Heart right ventricle (tissue), 16 donors: ENCODE results near the gene NOLC1. TPM values are rescaled to one million over a fixed set of nuclear protein-coding genes. Genes with fewer than 3 reads are reported as not detected.
"Not testable (repeated sequence)": the region's sequence is repeated elsewhere in the genome, so short reads cannot be mapped to it uniquely, and the experiment has no call there.

Experiments used
- ATAC-seq, 8 donors: fragments of 200-7000 bp; cut with Tn5 transposase; one replicate each; pipeline ENCODE4 v1.9.1; 2020; ENCODE audit warnings: mild to moderate bottlenecking in 8 of 8, moderate library complexity in 8 of 8, moderate number of reproducible peaks in 1 of 8
- DNase-seq, 2 donors: peaks; one replicate each; pipeline ENCODE4 v3.0.0-alpha.2; 2020
- H3K27ac ChIP-seq, 10 donors: fragments of 200-600 bp; sonication (generic) in 2 of 10; one replicate each; pipeline versions ENCODE4 v1.5.0 to v1.8.0; 2020 to 2022; ENCODE audit warnings: mild to moderate bottlenecking in 3 of 10
- H3K27me3 ChIP-seq, 7 donors: fragments of 200-600 bp; one replicate each; pipeline ENCODE4 v1.8.0; 2021 to 2022; ENCODE audit warnings: mild to moderate bottlenecking in 2 of 7
- H3K36me3 ChIP-seq, 9 donors: fragments of 200-600 bp; sonication (generic) in 1 of 9; one replicate each; pipeline versions ENCODE4 v1.5.0 to v1.8.0; 2020 to 2022; ENCODE audit warnings: mild to moderate bottlenecking in 2 of 9
- H3K4me1 ChIP-seq, 9 donors: fragments of 200-600 bp; sonication (generic) in 1 of 9; one replicate each; pipeline versions ENCODE4 v1.5.0 to v1.8.0; 2020 to 2022; ENCODE audit warnings: mild to moderate bottlenecking in 4 of 9
- H3K4me3 ChIP-seq, 10 donors: fragments of 200-600 bp; sonication (generic) in 2 of 10; one replicate each; pipeline versions ENCODE4 v1.5.0 to v1.8.0; 2020 to 2022; ENCODE audit warnings: mild to moderate bottlenecking in 7 of 10, moderate library complexity in 2 of 10
- H3K9me3 ChIP-seq, 11 donors: fragments of 200-600 bp in 10 of 11; sonication (generic) in 2 of 11; one replicate each; pipeline versions ENCODE4 v1.5.0 to v1.8.0; 2013 to 2022; ENCODE audit warnings: mild to moderate bottlenecking in 2 of 11, control low read depth in 1 of 11, moderate library complexity in 1 of 11
- WGBS, 2 donors: extraction: QIAGEN DNeasy Blood & Tissue Kit; methylation state at CpG; one replicate each; pipeline ENCODE4 v1.1.7; 2013; ENCODE audit warnings: inconsistent platforms in 1 of 2; 5-methylcytosine and 5-hydroxymethylcytosine counted together
- intact Hi-C, 10 donors: fragments of 100-400 bp; cut with DNase I; formaldehyde crosslinking; loops; one replicate each; pipeline versions ENCODE4 v1.11.1 to v1.14.2; 2022
- polyA plus RNA-seq, 2 donors: library from polyadenylated mRNA; stranded (reverse); fragments of 200-250 nt; gene quantifications; one replicate each; pipeline ENCODE4 v1.2.3, GENCODE V29; 2013
- total RNA-seq, 10 donors: library from RNA; stranded (reverse); fragmentation: NEBNext Ultra II Directional in 3 of 10; extraction: Animal tissue kit (Norgen Biotek cat#: 25700) in 3 of 10; gene quantifications; one replicate each; pipeline versions ENCODE4 v1.2.1 to v1.2.4, GENCODE V29; 2021 to 2023
- TF ChIP-seq, protein P1 (sequence below), 9 donors: fragments of 200-600 bp; sonication (generic) in 2 of 9; IDR thresholded peaks; one replicate each; pipeline versions ENCODE4 v1.5.0 to v1.8.0; 2021 to 2022; ENCODE audit warnings: antibody characterized with exemption in 9 of 9, mild to moderate bottlenecking in 5 of 9, moderate library complexity in 1 of 9
- donor health status: Arrhythmogenic right ventricular cardiomyopathy.
- donor health status: ischemic (EF 13 %, LVEDD 7.1; RV severe dilation, severe dysfunction).
- donor health status: healthy with polysubstance abuse.
- donor health status: DM: no; HTN: yes; CAD: no.
- donor health status: DM: no; HTN: no; CAD: no.
- donor health status: ischemic (EF 25% LVEDD 6.9; RV normal size, moderate dysfunction).
- donor health status: ischemic (EF 25% LVEDD 5.7; RV mildly dilated, moderate dysfunction).
- donor health status: healthy.
- donor health status: DM: yes; HTN: yes; CAD: no.
- donor health status: Ischemic cardiomyopathy.
- donor health status: ischemic (EF 35%, LVEDD 5.7; RV mildly dilated, moderate dysfunction).
- donor health status: nonischemic (EF 11% LVEDD 7.7; RV severe dilation, severe dysfunction).
- donor health status: DM: yes; HTN: yes; CAD: no.
- donor health status: PGD.
- donor health status: ischemic (EF 29% LVEDD 5.4; RV normal size, mild dysfunction).
- donor health status: nonischemic (EF 23%, LVEDD 6.1; RV moderate dilation, normal function).

Gene NOLC1
- total and polyA plus RNA-seq, 12 donors: 8.6 to 45.5 (median 27.8) TPM

DNA sequence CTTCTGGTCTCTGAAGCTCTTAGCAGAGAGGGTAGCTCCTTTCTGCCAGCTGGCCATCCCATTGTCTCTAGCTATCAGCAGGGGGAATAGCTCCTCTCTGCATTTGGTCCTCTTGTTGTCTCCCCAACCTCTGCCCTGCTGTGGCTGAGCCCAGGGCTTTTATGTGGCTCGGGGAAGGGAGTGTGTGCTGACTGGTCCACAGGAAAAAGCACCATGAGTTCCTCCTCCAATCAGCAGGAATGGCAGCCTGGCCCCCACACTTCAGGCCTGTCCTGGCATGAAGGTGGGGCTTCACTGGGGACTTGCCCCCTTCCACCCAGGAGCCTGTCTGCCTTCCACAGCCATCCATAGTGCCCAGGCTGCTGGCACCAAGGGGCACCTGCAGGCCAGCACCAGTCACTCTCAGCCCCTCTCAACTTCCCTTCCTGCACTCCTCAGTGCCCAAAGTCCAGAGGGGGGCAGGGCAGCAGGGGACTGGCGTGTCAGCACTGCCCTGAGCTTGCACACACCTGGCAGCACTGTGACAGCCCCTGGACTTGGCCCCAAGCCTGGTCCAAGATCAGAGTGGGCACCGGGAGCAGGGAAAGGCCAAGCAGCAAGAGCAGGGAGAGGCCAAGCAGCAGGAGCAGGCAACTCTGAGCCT is 36.2 kb downstream of the NOLC1 start:
- Histone ChIP-seq H3K4me1 (peaks cover 0 to 12% (median 0%) of the 10 kb centered on the region in 9 donors), H3K4me3 (no peak overlapping the region), H3K36me3 (no peaks in the 10 kb centered on the region), H3K27ac (no peak overlapping the region), H3K27me3 (no peaks in the 10 kb centered on the region), H3K9me3 (peaks cover 0 to 23% (median 0%) of the 10 kb centered on the region in 11 donors)
- intact Hi-C loops: no loop called here
- DNase-seq (no peak), ATAC-seq (peak in 1 of 8 donors; percentile 13)
- TF ChIP-seq, protein P1, sequence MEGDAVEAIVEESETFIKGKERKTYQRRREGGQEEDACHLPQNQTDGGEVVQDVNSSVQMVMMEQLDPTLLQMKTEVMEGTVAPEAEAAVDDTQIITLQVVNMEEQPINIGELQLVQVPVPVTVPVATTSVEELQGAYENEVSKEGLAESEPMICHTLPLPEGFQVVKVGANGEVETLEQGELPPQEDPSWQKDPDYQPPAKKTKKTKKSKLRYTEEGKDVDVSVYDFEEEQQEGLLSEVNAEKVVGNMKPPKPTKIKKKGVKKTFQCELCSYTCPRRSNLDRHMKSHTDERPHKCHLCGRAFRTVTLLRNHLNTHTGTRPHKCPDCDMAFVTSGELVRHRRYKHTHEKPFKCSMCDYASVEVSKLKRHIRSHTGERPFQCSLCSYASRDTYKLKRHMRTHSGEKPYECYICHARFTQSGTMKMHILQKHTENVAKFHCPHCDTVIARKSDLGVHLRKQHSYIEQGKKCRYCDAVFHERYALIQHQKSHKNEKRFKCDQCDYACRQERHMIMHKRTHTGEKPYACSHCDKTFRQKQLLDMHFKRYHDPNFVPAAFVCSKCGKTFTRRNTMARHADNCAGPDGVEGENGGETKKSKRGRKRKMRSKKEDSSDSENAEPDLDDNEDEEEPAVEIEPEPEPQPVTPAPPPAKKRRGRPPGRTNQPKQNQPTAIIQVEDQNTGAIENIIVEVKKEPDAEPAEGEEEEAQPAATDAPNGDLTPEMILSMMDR (IDR thresholded peaks at IDR 0.05): no peak
- 60 to 76% methylated on average over 3 of the region's 3 CpGs for WGBS, 2 donors

DNA sequence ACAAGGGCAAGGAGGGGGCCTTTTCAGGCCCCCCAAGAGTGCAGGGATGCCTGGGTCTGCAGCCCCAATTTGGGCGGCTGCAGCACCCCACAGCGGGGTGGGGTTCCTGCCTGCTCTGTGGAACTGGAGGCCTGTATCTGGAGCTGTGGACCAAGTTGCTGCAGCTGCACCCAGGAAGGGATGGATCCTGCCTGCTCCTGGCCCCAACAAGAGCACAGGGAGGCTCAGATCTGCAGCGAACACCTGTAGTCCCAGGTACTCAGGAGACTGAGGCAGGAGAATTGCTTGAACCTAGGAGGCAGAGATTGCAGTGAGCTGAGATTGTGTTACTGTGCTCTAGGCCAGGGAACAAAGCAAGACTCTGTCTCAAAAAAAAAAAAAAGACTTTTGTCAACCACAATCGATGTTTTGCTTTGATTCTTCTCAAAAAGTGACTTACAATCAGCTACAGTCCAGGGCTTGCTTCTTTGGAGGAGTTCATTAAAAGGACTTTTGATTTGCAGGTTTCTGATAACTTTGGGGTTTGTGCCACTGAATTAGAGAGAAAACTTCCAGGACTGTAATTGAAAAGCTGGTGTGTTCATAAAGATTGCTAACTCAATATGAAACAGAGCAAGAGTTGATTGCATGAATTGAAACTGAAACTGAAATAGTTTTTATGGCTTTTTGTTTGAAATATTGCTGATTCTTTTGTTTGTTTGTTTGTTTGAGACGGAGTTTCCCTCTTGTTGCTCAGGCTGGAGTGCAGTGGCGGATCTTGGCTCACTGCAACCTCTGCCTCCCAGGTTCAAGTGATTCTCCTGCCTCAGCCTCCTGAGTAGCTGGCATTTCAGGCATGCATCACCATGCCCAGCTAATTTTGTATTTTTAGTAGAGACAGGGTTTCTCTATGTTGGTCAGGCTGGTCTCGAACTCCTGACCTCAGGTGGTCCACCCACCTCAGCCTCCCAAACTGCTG is 37.0 kb downstream of the NOLC1 start:
- peaks cover 0 to 12% (median 0%) of the 10 kb centered on the region in 9 donors for H3K4me1 ChIP-seq
- peak overlapping the region in 1 of 10 donors; percentile 9 for H3K27ac ChIP-seq
- H3K4me3 ChIP-seq, H3K36me3 ChIP-seq, intact Hi-C loops, H3K27me3 ChIP-seq, ATAC-seq, DNase-seq: not testable (repeated sequence)
- WGBS, 2 donors: 79 to 83% methylated on average over 7 of the region's 7 CpGs
- peaks cover 0 to 23% (median 0%) of the 10 kb centered on the region in 11 donors for H3K9me3 ChIP-seq

DNA sequence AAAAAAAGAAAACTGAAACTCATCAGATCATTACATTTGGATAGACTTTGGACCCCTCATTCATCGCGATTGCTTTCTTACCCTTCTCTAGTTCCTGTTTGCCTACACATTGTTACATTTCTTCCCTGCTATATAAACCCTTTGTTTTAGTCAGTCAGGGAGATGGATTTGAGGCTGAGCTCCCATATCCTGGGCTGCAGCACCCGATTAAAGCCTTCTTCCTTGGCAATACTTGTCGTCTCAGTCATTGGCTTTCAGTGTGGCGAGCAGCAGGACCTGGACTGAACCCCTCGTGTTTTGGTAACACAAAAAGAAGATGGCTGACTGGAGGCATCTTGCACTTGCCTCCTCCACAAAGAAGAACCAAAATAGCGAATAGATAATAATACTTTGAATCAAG is 39.8 kb downstream of the NOLC1 start:
- no peak overlapping the region for H3K4me3 ChIP-seq
- no peak overlapping the region for H3K27ac ChIP-seq
- no peaks in the 10 kb centered on the region for H3K27me3 ChIP-seq
- no peak for ATAC-seq
- WGBS, 2 donors: 79 to 84% methylated on average over 7 of the region's 7 CpGs
- no peak for DNase-seq
- H3K4me1 ChIP-seq: peaks cover 0 to 12% (median 0%) of the 10 kb centered on the region in 9 donors
- TF ChIP-seq, protein P1 (IDR thresholded peaks at IDR 0.05): no peak
- H3K36me3 ChIP-seq: no peaks in the 10 kb centered on the region
- peaks cover 0 to 23% (median 0%) of the 10 kb centered on the region in 11 donors for H3K9me3 ChIP-seq
- intact Hi-C loops: no loop called here

DNA sequence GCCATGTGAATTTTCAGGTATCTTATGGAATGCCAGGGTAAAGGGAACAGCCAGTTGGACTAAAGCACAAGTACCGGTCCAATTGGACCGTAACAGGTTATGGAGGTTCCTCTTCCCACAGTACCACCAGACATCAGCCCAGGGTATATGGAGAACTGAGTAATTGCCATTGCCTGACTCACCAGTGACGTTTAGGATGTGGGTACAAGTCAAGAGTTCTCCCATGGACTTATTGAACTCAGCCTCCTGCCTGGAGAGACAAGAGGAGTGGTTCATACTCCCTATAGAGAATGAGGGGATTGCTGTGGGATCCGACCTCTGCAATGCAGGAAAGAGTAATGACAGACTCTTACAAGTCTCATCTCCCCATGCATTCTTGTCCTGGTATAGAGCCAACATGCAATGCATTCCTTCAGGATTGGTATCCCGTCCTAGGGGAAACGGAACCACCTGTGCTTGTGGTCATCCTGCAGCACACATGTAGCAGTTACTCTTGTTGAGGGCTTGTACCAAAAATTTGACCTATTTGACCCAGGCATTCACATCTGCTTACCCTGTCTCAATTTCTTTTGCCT is 43.2 kb downstream of the NOLC1 start:
- DNase-seq (no peak), ATAC-seq (no peak)
- Histone ChIP-seq H3K27ac (no peak overlapping the region), H3K36me3 (no peaks in the 10 kb centered on the region), H3K9me3 (peaks cover 0 to 20% (median 0%) of the 10 kb centered on the region in 11 donors), H3K27me3 (no peaks in the 10 kb centered on the region), H3K4me1 (no peaks in the 10 kb centered on the region), H3K4me3 (no peak overlapping the region)
- intact Hi-C loops: no loop called here
- TF ChIP-seq, protein P1 (IDR thresholded peaks at IDR 0.05): no peak
- WGBS, 2 donors: 71 to 79% methylated on average over 6 of the region's 6 CpGs
